Stimulated activated CD8-positive, alpha-beta memory T cell treated with anti-CD3 and anti-CD28 coated beads, Interleukin-7, amount 100 ng/mL, for 1 hour (primary cell): ENCODE results near the gene DAP.
A peak's percentile ranks its signal among the peaks of the same experiment; 100 is the strongest.
"Not testable (repeated sequence)": the region's sequence is repeated elsewhere in the genome, so short reads cannot be mapped to it uniquely, and the experiment has no call there.

Experiments used
- DNase-seq, 2 donors: peaks; one replicate each; pipeline ENCODE4 v3.0.0-alpha.2; 2020; ENCODE audit warnings: low read depth in 2 of 2

The DAP gene, protein sequence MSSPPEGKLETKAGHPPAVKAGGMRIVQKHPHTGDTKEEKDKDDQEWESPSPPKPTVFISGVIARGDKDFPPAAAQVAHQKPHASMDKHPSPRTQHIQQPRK

DNA sequence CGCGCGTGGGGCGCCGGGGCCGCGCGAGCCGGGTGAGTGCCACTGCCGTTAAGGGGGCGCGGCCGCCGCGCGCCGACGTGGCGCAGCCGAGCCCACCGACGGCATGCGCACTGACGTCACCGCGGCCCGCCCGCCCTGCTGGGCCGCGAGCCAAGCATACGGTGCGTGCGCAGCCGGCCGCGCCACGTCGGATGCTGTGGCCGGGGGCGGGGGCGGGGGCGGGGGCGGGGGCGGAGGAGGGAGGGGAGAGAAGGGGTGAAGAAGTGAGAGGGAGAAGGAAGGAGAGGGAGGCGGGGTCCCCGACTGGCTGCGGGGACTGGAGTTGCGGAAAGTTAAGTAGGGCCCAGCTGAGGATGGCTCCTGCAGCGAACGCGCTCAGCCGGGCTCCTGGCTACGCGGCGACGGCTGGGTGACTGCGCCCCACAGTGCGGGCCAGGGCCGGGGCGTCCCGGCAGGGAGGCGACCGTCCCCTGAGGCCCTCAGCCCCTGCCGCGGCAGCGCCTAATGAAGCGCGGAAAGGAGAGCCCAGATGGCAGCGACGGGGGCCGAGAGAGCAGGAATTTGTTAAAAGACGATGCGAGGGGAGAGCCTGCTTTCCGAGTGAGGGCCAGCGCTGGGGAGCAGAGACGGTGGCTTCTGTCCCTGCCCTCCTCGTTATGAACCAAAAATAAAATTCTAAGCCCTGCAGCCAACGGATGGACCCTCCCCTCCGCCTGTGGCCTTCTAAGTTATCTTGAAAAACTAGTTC lies at the start of gene DAP:
Gene DAP, minus strand, starts transcription at position 50 of the 748 bp plus-strand sequence. CDS start 166 bp downstream, outside the sequence.
- peak; percentile 78 to 81 for DNase-seq

DNA sequence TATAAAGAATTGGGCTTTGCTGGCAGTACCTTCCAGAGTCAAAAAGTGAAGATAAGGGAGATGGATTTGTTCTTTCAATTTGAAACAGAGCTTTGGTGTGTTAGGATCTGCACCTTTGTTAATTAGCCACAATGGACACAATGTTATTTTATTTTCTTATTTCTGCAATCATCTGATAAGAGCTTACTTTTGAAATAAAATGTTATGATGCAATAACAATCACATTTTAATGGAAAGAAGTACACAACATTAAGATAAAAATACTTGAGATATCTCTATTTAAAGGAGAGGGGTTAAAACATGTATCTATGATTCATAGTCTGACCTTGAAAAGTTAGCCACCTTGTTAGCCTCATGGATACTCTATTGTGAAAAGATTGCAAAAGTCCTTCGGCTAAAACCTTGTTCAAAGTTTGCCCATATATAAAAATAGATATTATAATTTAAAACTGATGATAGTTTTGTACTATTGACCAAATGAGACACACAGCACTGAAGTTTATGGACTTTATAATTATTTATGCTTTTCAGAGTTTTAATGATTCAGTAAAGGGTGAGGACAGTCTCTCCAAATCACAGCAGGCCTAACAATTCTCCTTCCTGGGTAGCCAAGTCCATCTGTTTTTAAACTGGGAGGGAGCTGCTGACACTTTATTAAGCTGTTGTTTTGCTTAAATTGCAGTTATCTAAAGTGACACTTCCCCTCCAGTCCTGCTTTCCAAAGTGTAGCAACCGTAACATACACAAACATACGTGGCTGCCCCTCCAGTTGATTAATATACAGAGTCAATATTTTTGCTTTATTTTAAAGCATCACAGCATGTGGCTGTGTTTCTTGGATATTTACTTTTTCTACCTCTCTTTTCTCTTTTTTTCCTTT lies 47.6 kb upstream of the DAP start:
- no peak for DNase-seq

DNA sequence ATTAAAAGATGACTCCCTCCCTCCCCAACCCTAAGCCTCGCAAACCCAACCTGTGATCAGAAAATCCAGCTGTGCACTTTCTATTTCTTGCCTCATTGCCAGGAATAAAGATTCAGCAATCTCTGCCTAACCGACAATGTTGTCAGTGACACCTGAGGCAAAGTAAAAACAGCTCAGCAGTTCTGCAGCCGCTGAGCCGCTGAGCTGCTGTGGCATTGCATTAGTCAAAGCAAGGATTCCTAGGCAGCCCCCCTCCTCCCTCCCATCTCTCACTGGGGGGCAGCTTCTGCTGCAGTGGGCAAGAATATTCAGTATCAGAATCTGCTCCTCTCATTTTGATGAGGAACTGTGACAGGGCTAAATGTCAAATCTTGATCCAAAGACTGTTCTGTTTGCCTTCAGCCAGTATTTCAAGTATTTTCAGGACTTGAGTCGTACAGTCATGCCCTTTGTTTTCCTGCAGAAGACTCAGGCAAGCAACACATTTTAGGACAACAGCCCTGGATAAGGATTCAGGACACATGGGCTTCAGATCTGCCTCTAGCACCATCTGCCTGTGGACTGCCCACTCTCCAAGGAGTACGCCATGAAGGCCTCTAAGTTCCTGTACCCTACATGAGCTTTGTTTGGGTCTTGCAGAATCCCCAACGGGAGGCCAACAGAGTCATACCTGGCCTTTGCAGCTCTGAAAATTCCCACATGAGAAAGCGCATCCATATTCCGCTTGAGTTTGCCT lies 41.1 kb upstream of the DAP start:
- no peak for DNase-seq

DNA sequence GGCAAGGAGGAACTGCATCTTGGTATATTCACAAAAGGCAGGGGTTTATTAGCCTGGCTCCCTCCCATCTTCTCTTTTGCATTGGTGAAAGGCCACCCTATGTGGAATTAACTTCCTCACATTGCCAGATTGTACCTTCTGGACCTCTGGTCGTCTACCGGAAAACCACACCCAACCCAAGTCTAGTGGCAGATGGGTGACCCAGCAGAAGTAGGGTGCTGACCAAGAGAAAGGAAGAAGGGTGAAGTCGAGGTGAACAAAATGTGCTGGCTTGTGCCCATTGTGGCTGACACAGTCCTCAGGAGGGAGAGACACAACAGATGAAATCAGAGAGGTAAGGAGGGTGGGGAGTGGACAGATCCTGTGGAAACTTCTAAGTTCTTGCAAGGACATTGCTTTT lies 39.8 kb upstream of the DAP start:
- no peak for DNase-seq

DNA sequence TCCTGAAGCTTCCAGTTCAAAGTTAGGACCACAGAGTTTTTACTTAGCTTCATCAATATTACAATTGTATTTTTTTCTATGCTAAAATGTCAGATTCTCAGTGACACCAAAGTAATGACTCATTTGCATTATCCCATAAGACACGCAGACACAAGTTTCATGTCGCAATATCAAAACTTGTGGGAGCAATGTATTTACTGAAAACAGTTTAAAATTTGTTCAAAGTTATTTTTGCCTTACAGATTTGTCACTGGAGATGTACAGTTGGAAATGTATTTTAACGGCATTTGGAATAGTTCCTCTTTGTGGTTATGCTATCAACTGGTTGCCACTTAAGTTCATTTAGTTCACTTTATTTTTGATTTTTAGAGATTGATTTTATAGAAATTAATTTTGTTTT lies 36.2 kb upstream of the DAP start:
- no peak for DNase-seq

DNA sequence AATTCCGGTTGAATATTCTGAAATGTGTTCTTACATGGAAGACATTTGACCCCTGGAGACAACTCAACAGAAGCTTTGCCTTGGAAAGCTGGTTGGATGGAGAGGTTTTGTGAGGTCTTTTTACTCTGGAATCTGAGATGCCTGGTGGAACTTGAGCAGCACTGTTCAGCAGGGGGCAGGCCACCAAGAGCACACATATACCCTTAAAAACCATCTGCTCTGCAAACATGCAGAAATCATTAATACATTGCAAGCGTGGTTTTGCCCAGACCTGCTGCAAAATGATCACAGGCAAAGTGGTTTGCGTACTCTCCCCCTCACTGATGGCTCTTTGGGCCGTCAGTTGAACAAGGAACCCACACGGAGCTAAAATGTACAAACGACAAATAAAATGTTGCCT lies 32.8 kb upstream of the DAP start:
- DNase-seq = no peak

DNA sequence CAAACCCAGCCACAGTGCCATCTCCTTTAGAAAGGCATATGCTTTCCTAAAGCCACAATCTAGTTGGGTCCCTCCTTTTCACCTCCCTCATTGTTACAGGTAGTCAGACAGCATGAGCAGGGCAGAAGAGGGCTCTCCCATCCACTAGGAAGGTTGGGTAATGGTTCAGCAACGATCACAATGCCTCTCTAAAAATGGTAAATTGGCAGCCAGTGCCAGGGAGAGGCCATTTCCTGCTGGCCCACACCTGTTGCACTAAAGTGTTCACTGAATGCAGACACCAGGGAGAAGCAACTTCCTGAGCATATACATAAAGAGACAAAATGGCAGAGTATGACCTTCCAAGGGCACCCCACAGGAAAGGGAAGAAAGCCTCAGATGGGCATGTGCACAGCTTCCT lies 31.3 kb upstream of the DAP start:
- DNase-seq = no peak

DNA sequence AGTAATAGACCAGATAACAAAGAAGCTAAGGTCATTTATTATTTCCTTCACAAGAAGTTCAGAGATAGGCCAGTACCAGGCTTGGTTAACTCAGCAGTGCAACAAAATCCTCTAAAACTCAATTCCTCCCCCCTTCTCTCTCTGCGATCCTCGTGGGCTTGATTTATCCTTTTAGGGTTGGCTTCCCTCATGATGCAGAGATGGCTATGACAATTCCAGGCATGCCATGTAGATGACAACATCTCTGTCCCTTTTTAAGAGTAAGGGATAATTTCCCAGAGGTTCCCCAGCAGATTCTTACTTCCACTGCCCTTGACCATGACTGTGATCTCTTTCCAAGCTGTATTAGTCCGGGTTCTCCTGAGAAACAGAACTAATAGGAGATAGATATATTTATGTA lies 28.7 kb upstream of the DAP start:
- DNase-seq = no peak

DNA sequence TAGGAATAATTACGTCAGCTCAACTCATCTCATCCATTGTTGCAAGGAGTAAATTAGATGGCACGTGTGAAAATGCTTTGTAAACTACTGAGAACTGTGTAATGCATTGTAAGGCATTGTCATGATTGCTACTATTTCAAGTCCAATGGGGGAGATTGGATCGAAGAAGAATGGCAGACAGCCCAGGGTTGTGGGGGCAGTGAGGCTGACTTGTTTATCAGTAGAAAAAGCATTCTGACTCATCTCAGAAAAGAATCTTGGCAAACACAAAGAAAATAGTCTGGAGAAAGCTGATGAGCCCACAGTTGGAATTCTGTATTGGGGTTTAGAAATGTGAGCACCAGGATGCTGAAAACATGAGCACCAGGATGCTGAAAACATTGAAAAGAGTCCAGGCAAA lies 28.0 kb upstream of the DAP start:
- DNase-seq = no peak

DNA sequence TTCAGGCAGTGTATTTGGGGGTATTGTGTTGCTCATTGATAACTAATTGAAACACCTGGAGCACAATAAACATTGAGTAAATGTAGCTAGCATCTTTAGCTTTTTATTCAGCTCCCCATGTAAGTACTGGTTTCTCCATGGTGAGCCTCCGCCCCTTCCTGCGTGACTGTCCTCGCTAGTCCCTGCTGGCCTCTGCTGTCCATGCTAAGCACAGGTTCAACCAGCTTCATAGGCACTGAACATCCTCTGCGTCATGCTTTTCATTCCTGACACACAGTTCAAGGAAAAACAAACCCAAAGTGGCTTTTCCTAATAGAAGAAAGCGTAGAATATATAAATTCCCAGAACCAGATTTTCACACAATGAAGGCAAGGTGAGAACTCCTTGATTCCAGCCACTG lies 27.3 kb upstream of the DAP start:
- no peak for DNase-seq

DNA sequence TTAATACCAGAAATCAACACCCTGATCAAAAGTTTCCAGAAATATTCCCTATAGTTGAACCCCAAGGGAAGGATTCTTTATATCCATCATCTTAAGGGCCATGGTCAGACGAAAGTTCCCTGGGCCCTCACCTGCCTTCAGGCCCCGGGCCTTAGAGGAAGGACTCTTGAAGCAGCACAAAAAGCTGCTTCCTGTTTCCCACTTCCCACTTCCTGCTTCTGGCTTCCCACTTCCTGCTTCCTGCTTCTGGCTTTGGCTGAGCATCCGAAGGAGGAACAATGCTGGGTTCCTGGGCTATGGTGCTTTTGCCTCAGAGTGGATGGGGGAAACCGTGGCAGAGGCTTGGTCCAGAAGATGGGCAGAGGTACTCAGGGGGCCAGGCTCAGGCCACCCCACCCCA lies 25.8 kb upstream of the DAP start:
- no peak for DNase-seq

DNA sequence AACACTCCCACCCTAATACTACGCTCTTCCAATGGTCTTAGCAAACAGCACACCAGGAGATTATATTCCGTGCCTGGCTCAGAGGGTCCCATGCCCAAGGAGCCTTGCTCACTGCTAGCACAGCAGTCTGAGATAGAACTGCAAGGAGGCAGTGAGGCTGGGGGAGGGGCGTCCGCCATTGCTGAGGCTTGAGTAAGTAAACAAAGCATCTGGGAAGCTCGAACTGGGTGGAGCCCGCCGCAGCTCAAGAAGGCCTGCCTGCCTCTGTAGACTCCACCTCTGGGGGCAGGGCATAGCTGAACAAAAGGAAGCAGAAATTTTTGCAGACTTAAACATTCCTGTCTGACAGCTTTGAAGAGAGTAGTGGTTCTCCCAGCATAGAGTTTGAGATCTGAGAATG lies 19.2 kb upstream of the DAP start:
- not testable (repeated sequence) for DNase-seq

DNA sequence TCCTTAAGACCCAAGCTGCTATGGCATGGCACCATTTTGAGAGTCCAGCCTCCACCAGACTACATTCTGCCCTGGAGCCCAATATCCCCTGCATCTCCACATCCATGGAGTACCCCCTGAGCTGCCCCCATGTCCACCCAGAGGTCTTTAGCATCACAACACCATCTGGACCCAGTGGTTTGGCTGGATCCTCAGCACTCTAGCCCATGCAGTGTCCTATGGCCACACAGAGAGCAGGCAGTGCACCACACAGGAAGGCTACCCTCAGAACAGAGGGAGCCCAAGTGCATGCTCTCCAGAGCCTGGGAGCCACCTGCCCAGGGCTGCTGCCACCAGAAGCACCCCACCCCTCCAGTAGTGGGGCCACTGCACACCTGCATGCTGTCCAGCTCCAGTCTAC lies 18.6 kb upstream of the DAP start:
- DNase-seq = no peak

DNA sequence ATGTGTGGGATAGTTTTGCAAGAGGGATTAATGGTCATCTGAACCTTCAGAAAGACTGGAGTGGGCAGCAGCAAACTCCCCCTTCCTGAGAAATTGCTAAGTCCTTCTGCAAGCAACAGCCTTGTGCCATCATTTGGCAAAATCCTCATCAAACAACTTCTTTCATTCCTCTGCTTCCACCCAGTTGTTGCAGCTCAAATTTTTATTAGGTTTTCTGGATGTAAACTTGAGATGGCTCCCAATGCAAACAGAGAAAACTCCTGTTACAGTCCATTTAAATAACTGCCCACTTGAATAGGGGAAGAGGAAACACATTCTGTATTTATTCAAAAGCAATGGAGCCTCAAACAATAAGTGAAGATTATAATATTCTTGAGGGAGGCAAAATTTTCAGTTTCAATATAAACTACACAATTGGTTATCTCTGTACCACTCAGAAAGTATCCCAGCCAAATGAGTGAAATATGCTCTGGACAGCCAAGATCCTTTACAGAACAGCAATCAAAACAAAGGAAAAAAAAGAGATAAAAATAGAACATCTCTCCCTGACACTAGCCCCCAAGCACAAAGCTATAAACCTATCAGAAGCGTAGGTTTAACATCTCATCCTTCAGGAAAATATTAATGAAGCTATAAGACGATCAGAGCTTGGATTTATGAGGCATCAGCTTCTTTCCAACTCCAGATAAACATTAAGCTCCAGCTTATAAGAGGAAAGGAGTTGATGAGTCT lies 17.3 kb upstream of the DAP start:
- no peak for DNase-seq

DNA sequence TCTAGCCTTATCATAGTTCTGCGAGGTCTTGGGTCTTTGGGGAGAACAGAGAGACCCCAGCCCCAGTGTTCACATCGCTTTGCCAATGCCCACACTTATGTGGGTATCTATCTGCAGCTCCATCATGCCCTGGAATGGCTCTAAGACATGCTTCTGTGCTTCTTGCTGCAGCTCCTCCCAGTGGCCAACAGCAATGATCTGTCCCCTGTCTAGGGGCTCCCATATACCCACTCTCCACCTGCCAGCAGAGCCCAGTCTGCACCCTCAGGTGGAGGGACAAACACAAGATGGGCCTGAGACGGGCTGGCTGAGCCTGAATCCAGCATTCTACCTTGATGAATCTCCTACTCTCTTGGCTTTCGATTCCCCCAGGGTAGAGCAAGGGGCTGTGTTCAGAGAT lies 14.6 kb upstream of the DAP start:
- DNase-seq = no peak

DNA sequence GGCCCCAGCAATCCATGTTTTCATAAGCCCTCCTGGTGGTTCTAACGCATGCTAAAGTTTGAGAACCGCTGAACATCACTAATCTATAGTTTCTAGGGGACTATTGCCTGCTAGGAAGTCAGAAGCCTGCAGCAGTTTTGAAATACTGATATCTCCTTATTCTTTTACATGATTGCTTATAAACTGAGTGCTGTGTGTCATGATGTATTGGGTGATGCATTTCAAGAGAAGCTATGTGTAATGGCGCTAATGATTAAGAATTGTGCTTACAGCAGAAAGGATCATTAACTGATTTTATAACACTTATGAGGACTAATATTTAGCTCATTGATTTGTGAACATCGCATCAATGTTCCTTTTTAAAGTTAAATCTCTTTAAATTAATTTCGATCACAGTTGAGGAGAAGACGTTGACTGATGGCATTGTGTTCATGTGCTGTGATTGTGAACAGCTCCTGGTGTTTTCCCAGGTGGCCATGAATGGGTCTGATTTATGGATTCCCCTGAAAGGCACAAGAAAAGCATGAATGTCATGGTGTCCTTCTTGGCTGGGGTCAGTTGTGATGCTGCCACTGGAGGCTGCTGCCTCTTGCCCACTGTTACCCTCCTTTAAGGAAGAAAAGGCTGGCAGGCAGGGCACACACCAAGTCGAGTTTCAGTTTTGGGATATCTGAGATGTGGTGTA lies 12.0 kb upstream of the DAP start:
- DNase-seq = no peak

DNA sequence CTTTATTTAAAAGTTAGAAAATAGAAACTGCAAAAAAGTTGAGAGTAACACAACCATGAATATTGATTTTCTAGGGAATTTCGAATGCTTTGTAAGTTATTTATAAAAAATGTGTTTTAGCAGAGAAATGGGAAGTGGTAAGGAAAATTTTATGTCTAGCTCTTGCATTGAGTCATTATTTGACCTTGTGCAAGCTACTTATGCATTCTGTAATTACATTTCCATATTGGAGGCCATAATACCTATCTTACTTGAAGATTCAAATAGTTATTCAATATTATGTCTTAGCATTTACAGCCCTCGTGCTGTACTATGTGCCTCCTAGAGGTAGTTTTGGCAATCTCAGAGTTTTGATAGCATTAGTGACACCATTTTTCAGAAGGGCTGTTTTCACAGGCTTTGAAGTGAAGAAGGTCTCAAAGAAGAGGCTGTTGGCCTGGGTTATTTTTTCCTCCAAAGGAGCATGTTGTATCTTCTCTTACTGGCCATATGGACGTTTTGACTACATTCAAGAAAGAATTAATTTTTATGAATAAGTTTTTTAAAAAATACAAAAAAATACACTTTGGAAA lies 7.4 kb upstream of the DAP start:
- no peak for DNase-seq

DNA sequence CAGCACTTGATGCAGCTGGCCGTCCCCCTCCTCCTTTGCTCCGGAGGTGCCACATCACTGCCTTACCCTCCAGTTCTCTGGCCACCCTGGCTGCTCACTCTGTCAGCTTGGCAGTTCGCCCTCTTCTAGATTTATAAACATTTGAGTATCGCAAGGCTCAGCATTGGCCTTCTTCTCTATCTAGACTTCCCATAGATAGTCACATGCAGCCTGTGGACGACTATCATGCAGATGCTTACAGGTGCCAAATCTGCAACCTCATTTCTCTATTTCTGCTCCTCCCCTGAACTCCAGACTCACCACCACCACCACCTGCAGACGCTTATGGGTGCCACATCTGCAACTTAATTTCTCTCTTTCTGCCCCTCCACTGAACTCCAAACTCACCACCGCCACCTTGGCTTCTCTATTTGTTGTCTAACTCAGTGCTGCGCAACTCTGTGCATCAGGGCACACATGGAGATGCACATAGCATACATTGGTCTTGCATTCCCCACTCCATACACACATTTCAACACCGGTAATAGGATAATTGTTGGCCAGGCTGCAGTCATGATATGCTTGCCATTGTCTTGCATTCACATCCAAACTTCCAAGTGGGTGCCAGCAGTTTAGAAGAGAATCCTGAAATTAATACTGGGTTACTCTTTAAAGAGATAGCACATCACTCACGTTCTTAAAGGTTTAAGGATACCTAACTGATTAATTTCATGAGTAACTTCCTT lies 1.9 kb upstream of the DAP start:
- no peak for DNase-seq

DNA sequence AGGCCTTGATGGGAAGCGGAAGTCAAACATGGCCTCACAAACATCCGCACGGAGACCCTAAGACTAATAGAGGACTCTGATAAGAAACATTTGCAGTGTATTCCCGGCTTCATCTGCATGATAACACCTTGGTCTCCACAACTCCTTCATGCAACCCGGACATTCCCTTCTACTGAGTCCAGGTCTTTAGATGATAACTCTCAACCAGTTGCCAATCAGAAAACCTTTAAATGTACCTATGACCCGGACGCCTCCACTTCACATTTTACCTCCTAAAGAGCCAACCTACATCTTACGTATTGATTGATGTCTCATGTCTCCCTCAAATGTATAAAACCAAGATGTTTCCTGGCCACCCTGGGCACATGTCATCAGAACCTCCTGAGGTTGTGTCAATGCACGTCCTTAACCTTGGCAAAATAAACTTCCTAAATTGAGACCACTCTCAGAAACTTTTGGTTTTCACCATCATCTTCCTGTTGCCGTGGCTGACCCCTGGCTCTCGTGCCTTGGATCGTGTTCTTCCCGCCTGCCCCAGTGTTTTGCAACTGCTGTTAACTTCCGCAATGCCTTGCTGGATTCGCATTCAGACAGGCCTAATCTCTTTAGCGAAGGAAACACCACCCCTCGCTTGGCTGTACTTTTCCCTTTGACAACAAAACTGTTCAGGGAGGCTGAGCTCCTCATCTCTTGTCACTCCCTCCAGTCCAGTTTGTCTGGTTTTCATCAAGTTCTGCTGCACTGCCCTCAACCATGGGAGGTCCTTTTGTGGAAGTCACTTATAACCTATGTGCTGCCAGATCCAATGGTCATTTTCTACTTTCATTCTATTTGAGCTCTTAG lies 1.1 kb upstream of the DAP start:
- no peak for DNase-seq
